Vagina (tissue), 2 donors: Measurements from ENCODE around the gene WWP2.

Experiments used
- CTCF ChIP-seq, 3 experiments: fragments of 450-650 bp in 2 of 3; fragments of 200-600 bp in 1 of 3; sonication (generic) in 1 of 3; IDR thresholded peaks; one replicate each; pipeline ENCODE4 v1.5.1; 2017 to 2019; ENCODE audit warnings: antibody characterized with exemption in 3 of 3, mild to moderate bottlenecking in 2 of 3, moderate library complexity in 2 of 3
- POLR2A ChIP-seq, 2 donors: fragments of 450-650 bp; IDR thresholded peaks; one replicate each; pipeline ENCODE4 v1.6.1; 2017; ENCODE audit warnings: antibody characterized with exemption in 2 of 2, mild to moderate bottlenecking in 2 of 2, moderate library complexity in 2 of 2
- POLR2AphosphoS5 ChIP-seq, 2 donors: sonication (generic); formaldehyde crosslinking; IDR thresholded peaks; one replicate each; pipeline ENCODE4 v1.9.0; 2017; ENCODE audit warnings: antibody characterized with exemption in 2 of 2, mild to moderate bottlenecking in 2 of 2, low read depth in 1 of 2; ENCODE audit not compliant: insufficient read depth in 1 of 2

- TF ChIP-seq POLR2AphosphoS5 (IDR thresholded peaks at IDR 0.05; ENCODE audit: insufficient read depth in 1 of 2, low read depth in 1 of 2), result no peak
- no peak for TF ChIP-seq CTCF (IDR thresholded peaks at IDR 0.05)
- no peak for TF ChIP-seq POLR2A (IDR thresholded peaks at IDR 0.05)
Measured at GRCh38 chr16:69904495-69905170, 142.5 kb downstream of the WWP2 start.
